Tibial nerve (tissue), 3 donors: ENCODE measurements around the gene ZBTB5.

Experiments used
- CTCF ChIP-seq, 5 experiments: fragments of 200-600 bp in 3 of 5; fragments of 450-650 bp in 2 of 5; sonication (generic) in 3 of 5; IDR thresholded peaks; one replicate each; pipeline ENCODE4 v1.5.1; 2016 to 2019; ENCODE audit warnings: antibody characterized with exemption in 5 of 5, mild to moderate bottlenecking in 3 of 5, moderate library complexity in 2 of 5
- POLR2A ChIP-seq, 2 donors: fragments of 450-650 bp; IDR thresholded peaks; one replicate each; pipeline ENCODE4 v1.6.1; 2017; ENCODE audit warnings: antibody characterized with exemption in 2 of 2, mild to moderate bottlenecking in 2 of 2, moderate library complexity in 2 of 2

GRCh38 chr9:37497320-37497719 lies 32.1 kb upstream of the ZBTB5 start:
- TF ChIP-seq CTCF (IDR thresholded peaks at IDR 0.05) (no peak), POLR2A (IDR thresholded peaks at IDR 0.05) (no peak)
